HEK293 (cell line): ENCODE measurements around the gene BLOC1S2.
A peak's percentile ranks its signal among the peaks of the same experiment; 100 is the strongest.

Experiments
- SETDB1 ChIP-seq: IDR thresholded peaks from one replicate; pipeline ENCODE4 v1.6.1; 2017; ENCODE audit warnings: mild to moderate bottlenecking, low read length, moderate library complexity, mixed read lengths; ENCODE audit not compliant: insufficient read length
- SP2 ChIP-seq: fragments of 450-650 bp; formaldehyde crosslinking; IDR thresholded peaks from 2 replicates; pipeline ENCODE4 v1.5.1; 2016; ENCODE audit warnings: missing biosample characterization, missing genetic modification characterization
- TRIM28 ChIP-seq: IDR thresholded peaks from 2 replicates; pipeline ENCODE4 v1.6.1; 2011; ENCODE audit warnings: low read length, control low read depth, borderline replicate concordance
- ZFHX2 ChIP-seq: fragments of 450-650 bp; formaldehyde crosslinking; conservative IDR thresholded peaks from 2 replicates; pipeline ENCODE4 v1.5.1; 2016; ENCODE audit warnings: missing biosample characterization, missing genetic modification characterization
- ZFP37 ChIP-seq: fragments of 450-650 bp; formaldehyde crosslinking; IDR thresholded peaks from 2 replicates; pipeline ENCODE4 v1.5.1; 2016; ENCODE audit warnings: missing biosample characterization, missing genetic modification characterization
- ZIC2 ChIP-seq: fragments of 450-650 bp; formaldehyde crosslinking; IDR thresholded peaks from 2 replicates; pipeline ENCODE4 v1.5.1; 2016; ENCODE audit warnings: missing biosample characterization, missing genetic modification characterization
- ZNF132 ChIP-seq: fragments of 450-650 bp; formaldehyde crosslinking; IDR thresholded peaks from 2 replicates; pipeline ENCODE4 v1.5.1; 2017; ENCODE audit warnings: missing biosample characterization, missing genetic modification characterization, borderline replicate concordance
- ZNF133 ChIP-seq: fragments of 450-650 bp; formaldehyde crosslinking; IDR thresholded peaks from 2 replicates; pipeline ENCODE4 v1.5.1; 2016; ENCODE audit warnings: missing biosample characterization, missing genetic modification characterization
- ZNF239 ChIP-seq: fragments of 450-650 bp; formaldehyde crosslinking; IDR thresholded peaks from 2 replicates; pipeline ENCODE4 v1.5.1; 2016; ENCODE audit warnings: missing biosample characterization, missing genetic modification characterization
- ZNF292 ChIP-seq: fragments of 450-650 bp; formaldehyde crosslinking; IDR thresholded peaks from 2 replicates; pipeline ENCODE4 v1.5.1; 2016; ENCODE audit warnings: low read depth, missing biosample characterization, missing genetic modification characterization, borderline replicate concordance
- ZNF394 ChIP-seq: fragments of 450-650 bp; formaldehyde crosslinking; IDR thresholded peaks from 2 replicates; pipeline ENCODE4 v1.5.1; 2016; ENCODE audit warnings: missing biosample characterization, missing genetic modification characterization, mild to moderate bottlenecking, moderate library complexity, borderline replicate concordance
- ZNF404 ChIP-seq: fragments of 450-650 bp; formaldehyde crosslinking; IDR thresholded peaks from 2 replicates; pipeline ENCODE4 v1.5.1; 2017; ENCODE audit warnings: missing biosample characterization, missing genetic modification characterization
- ZNF416 ChIP-seq: fragments of 450-650 bp; formaldehyde crosslinking; IDR thresholded peaks from 2 replicates; pipeline ENCODE4 v1.5.1; 2016; ENCODE audit warnings: missing biosample characterization, missing genetic modification characterization
- ZNF558 ChIP-seq: fragments of 450-650 bp; formaldehyde crosslinking; IDR thresholded peaks from 2 replicates; pipeline ENCODE4 v1.5.1; 2016; ENCODE audit warnings: missing biosample characterization, missing genetic modification characterization
- ZNF561 ChIP-seq: fragments of 450-650 bp; IDR thresholded peaks from 2 replicates; pipeline ENCODE4 v1.5.1; 2018; ENCODE audit warnings: missing biosample characterization, missing genetic modification characterization, borderline replicate concordance
- ZNF629 ChIP-seq: fragments of 450-650 bp; formaldehyde crosslinking; IDR thresholded peaks from 2 replicates; pipeline ENCODE4 v1.5.1; 2017; ENCODE audit warnings: missing biosample characterization, missing genetic modification characterization
- TF ChIP-seq, protein P1 (sequence below): fragments of 450-650 bp; formaldehyde crosslinking; IDR thresholded peaks from 2 replicates; pipeline ENCODE4 v1.5.0; 2017; ENCODE audit warnings: missing biosample characterization, missing genetic modification characterization, borderline replicate concordance
- TF ChIP-seq, protein P2 (sequence below): fragments of 450-650 bp; formaldehyde crosslinking; IDR thresholded peaks from 2 replicates; pipeline ENCODE4 v1.5.1; 2016; ENCODE audit warnings: missing biosample characterization, missing genetic modification characterization
- TF ChIP-seq, protein P3 (sequence below): fragments of 450-650 bp; formaldehyde crosslinking; IDR thresholded peaks from 2 replicates; pipeline ENCODE4 v1.5.1; 2017; ENCODE audit warnings: missing biosample characterization, missing genetic modification characterization
- TF ChIP-seq, protein P4 (sequence below): fragments of 450-650 bp; formaldehyde crosslinking; IDR thresholded peaks from 2 replicates; pipeline ENCODE4 v1.5.1; 2016; ENCODE audit warnings: missing biosample characterization, missing genetic modification characterization
- TF ChIP-seq, protein P5 (sequence below): fragments of 450-650 bp; formaldehyde crosslinking; IDR thresholded peaks from 2 replicates; pipeline ENCODE4 v1.5.1; 2016; ENCODE audit warnings: missing biosample characterization, missing genetic modification characterization
- TF ChIP-seq, protein P6 (sequence below): fragments of 450-650 bp; formaldehyde crosslinking; IDR thresholded peaks from 2 replicates; pipeline ENCODE4 v1.5.1; 2016; ENCODE audit warnings: missing biosample characterization, missing genetic modification characterization, borderline replicate concordance

BLOC1S2 gene

DNA sequence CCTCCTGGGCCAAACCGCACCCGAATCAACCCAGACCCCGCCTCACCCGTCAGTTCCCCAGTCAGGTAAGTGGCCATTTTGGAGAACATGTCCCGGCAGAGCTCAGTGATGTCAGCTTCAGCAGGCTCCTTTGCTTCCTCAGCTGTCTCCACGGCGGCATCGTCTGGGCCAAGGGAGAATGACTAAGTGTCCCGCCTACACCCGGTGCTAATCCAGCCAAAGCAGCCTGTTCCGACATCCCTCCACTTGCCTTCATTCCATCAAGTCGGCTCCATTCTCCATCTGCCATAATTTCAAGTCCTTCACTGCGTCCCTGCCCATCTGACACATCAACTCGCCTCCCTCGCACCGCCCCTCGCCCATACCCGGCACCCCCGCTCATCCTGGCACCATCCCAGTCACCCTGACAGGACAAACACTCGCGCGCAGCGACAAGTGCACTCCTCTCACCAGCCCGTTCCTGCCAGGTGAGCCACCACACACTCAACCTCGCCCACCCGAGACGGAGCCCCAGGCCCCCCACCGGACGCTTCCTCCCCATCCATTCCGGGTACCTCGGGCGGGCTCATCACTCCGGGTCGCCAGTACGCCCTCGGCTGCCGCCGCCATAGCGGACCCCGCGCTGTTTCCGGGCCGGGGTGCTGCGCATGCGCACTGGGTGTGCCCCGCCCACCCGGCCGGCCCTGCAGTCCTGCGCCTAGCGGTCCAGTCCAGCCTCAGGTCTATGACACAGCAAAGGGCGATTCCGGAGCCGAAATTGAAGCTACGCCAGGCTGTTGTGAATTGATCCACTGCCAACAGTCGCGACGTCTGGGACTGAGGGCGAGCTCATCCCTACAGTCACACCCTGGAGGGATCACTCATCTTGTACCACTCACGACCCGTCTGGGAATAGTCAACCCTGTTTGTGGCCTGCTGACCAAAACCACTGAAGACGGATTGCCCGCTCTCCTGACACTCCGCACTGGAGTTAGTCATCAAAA lies at the start of gene BLOC1S2 (continued):
- TF ChIP-seq, protein P1, sequence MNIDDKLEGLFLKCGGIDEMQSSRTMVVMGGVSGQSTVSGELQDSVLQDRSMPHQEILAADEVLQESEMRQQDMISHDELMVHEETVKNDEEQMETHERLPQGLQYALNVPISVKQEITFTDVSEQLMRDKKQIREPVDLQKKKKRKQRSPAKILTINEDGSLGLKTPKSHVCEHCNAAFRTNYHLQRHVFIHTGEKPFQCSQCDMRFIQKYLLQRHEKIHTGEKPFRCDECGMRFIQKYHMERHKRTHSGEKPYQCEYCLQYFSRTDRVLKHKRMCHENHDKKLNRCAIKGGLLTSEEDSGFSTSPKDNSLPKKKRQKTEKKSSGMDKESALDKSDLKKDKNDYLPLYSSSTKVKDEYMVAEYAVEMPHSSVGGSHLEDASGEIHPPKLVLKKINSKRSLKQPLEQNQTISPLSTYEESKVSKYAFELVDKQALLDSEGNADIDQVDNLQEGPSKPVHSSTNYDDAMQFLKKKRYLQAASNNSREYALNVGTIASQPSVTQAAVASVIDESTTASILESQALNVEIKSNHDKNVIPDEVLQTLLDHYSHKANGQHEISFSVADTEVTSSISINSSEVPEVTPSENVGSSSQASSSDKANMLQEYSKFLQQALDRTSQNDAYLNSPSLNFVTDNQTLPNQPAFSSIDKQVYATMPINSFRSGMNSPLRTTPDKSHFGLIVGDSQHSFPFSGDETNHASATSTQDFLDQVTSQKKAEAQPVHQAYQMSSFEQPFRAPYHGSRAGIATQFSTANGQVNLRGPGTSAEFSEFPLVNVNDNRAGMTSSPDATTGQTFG (tag by site-specific recombination), result no peak
- TF ChIP-seq, protein P2, sequence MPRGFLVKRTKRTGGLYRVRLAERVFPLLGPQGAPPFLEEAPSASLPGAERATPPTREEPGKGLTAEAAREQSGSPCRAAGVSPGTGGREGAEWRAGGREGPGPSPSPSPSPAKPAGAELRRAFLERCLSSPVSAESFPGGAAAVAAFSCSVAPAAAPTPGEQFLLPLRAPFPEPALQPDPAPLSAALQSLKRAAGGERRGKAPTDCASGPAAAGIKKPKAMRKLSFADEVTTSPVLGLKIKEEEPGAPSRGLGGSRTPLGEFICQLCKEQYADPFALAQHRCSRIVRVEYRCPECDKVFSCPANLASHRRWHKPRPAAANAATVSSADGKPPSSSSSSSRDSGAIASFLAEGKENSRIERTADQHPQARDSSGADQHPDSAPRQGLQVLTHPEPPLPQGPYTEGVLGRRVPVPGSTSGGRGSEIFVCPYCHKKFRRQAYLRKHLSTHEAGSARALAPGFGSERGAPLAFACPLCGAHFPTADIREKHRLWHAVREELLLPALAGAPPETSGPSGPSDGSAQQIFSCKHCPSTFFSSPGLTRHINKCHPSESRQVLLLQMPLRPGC (tag by site-specific recombination), result no peak; the same call in none of the 2 replicates
- TF ChIP-seq ZNF404 (tag by site-specific recombination) (no peak), ZNF292 (no peak), SP2 (tag by site-specific recombination) (peak; percentile 84), ZNF416 (no peak), ZNF239 (peak; percentile 38; the same call in 1 of the 2 replicates), SETDB1 (no peak), ZNF629 (peak; percentile 71), ZNF561 (tag by site-specific recombination) (no peak), ZNF132 (tag by site-specific recombination) (no peak), ZFP37 (tag by site-specific recombination) (peak; percentile 97), ZIC2 (peak; percentile 80), ZNF133 (tag by site-specific recombination) (no peak), ZFHX2 (tag by site-specific recombination) (peak; percentile 97), ZNF558 (tag by site-specific recombination) (no peak), ZNF394 (tag by site-specific recombination) (peak; percentile 85), TRIM28 (peak; percentile 45; the same call in 1 of the 2 replicates)
- TF ChIP-seq, protein P3, sequence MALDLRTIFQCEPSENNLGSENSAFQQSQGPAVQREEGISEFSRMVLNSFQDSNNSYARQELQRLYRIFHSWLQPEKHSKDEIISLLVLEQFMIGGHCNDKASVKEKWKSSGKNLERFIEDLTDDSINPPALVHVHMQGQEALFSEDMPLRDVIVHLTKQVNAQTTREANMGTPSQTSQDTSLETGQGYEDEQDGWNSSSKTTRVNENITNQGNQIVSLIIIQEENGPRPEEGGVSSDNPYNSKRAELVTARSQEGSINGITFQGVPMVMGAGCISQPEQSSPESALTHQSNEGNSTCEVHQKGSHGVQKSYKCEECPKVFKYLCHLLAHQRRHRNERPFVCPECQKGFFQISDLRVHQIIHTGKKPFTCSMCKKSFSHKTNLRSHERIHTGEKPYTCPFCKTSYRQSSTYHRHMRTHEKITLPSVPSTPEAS, result peak; percentile 81; the same call in 1 of the 2 replicates
- TF ChIP-seq, protein P4, sequence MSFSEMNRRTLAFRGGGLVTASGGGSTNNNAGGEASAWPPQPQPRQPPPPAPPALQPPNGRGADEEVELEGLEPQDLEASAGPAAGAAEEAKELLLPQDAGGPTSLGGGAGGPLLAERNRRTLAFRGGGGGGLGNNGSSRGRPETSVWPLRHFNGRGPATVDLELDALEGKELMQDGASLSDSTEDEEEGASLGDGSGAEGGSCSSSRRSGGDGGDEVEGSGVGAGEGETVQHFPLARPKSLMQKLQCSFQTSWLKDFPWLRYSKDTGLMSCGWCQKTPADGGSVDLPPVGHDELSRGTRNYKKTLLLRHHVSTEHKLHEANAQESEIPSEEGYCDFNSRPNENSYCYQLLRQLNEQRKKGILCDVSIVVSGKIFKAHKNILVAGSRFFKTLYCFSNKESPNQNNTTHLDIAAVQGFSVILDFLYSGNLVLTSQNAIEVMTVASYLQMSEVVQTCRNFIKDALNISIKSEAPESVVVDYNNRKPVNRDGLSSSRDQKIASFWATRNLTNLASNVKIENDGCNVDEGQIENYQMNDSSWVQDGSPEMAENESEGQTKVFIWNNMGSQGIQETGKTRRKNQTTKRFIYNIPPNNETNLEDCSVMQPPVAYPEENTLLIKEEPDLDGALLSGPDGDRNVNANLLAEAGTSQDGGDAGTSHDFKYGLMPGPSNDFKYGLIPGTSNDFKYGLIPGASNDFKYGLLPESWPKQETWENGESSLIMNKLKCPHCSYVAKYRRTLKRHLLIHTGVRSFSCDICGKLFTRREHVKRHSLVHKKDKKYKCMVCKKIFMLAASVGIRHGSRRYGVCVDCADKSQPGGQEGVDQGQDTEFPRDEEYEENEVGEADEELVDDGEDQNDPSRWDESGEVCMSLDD, result peak; percentile 98
- TF ChIP-seq, protein P5, sequence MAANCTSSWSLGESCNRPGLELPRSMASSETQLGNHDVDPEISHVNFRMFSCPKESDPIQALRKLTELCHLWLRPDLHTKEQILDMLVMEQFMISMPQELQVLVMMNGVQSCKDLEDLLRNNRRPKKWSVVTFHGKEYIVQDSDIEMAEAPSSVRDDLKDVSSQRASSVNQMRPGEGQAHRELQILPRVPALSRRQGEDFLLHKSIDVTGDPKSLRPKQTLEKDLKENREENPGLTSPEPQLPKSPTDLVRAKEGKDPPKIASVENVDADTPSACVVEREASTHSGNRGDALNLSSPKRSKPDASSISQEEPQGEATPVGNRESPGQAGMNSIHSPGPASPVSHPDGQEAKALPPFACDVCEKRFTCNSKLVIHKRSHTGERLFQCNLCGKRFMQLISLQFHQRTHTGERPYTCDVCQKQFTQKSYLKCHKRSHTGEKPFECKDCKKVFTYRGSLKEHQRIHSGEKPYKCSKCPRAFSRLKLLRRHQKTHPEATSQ, result 0 out of 2 replicates have a peak, but pooled peaks have one; percentile 68
- TF ChIP-seq, protein P6, sequence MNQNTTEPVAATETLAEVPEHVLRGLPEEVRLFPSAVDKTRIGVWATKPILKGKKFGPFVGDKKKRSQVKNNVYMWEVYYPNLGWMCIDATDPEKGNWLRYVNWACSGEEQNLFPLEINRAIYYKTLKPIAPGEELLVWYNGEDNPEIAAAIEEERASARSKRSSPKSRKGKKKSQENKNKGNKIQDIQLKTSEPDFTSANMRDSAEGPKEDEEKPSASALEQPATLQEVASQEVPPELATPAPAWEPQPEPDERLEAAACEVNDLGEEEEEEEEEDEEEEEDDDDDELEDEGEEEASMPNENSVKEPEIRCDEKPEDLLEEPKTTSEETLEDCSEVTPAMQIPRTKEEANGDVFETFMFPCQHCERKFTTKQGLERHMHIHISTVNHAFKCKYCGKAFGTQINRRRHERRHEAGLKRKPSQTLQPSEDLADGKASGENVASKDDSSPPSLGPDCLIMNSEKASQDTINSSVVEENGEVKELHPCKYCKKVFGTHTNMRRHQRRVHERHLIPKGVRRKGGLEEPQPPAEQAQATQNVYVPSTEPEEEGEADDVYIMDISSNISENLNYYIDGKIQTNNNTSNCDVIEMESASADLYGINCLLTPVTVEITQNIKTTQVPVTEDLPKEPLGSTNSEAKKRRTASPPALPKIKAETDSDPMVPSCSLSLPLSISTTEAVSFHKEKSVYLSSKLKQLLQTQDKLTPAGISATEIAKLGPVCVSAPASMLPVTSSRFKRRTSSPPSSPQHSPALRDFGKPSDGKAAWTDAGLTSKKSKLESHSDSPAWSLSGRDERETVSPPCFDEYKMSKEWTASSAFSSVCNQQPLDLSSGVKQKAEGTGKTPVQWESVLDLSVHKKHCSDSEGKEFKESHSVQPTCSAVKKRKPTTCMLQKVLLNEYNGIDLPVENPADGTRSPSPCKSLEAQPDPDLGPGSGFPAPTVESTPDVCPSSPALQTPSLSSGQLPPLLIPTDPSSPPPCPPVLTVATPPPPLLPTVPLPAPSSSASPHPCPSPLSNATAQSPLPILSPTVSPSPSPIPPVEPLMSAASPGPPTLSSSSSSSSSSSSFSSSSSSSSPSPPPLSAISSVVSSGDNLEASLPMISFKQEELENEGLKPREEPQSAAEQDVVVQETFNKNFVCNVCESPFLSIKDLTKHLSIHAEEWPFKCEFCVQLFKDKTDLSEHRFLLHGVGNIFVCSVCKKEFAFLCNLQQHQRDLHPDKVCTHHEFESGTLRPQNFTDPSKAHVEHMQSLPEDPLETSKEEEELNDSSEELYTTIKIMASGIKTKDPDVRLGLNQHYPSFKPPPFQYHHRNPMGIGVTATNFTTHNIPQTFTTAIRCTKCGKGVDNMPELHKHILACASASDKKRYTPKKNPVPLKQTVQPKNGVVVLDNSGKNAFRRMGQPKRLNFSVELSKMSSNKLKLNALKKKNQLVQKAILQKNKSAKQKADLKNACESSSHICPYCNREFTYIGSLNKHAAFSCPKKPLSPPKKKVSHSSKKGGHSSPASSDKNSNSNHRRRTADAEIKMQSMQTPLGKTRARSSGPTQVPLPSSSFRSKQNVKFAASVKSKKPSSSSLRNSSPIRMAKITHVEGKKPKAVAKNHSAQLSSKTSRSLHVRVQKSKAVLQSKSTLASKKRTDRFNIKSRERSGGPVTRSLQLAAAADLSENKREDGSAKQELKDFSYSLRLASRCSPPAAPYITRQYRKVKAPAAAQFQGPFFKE (tag by site-specific recombination), result no peak
